ENCODE results near the gene ENPP4. TPM values are rescaled to one million over a fixed set of nuclear protein-coding genes. Genes with fewer than 3 reads are reported as not detected.

Gene ENPP4
- total RNA-seq, 1 donor from 2014 or later: 0.26 TPM

DNA sequence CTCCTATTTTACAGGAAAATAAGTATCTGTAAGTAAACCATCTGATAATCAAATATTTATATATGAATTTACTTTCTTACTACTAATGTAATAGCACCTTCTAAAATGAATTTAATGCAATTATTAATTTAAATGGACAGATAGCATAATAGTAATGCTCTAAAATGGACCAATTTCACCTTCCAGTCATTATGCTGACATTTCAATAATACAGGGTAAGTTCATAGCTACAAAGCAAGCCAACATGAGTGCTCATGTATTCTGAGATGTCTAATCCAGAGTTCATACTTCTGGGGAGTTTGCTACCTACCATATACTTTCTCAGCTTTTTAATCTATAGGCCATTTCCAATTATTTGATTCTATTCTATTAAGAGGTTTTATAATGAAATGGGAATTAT is 29.4 kb downstream of the ENPP4 start:
- no peak for FAIRE-seq

GRCh38 chr6:46160102-46160501 is 30.3 kb downstream of the ENPP4 start:
- FAIRE-seq (no peak), DNase-seq (ENCODE audit: low read depth) (no peak)
- TF ChIP-seq, protein P1, sequence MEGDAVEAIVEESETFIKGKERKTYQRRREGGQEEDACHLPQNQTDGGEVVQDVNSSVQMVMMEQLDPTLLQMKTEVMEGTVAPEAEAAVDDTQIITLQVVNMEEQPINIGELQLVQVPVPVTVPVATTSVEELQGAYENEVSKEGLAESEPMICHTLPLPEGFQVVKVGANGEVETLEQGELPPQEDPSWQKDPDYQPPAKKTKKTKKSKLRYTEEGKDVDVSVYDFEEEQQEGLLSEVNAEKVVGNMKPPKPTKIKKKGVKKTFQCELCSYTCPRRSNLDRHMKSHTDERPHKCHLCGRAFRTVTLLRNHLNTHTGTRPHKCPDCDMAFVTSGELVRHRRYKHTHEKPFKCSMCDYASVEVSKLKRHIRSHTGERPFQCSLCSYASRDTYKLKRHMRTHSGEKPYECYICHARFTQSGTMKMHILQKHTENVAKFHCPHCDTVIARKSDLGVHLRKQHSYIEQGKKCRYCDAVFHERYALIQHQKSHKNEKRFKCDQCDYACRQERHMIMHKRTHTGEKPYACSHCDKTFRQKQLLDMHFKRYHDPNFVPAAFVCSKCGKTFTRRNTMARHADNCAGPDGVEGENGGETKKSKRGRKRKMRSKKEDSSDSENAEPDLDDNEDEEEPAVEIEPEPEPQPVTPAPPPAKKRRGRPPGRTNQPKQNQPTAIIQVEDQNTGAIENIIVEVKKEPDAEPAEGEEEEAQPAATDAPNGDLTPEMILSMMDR (IDR thresholded peaks at IDR 0.05; ENCODE audit: insufficient read depth, low read length, severe bottlenecking): no peak
- Histone ChIP-seq H3K4me3 (ENCODE audit: low read depth, low read length) (no peak overlapping the region), H3K36me3 (ENCODE audit: control insufficient read depth, insufficient read depth, low read length) (no peaks in the 10 kb centered on the region), H3K27me3 (ENCODE audit: control insufficient read depth, insufficient read depth, low read length) (no peaks in the 10 kb centered on the region)

More for the DNA sequence above, 29.4 kb downstream of the ENPP4 start:
- H3K27me3 ChIP-seq (ENCODE audit: control insufficient read depth, insufficient read depth, low read length): no peaks in the 10 kb centered on the region
- TF ChIP-seq, protein P1 (IDR thresholded peaks at IDR 0.05; ENCODE audit: insufficient read depth, low read length, severe bottlenecking): no peak
- DNase-seq (ENCODE audit: low read depth): no peak
- no peaks in the 10 kb centered on the region for H3K36me3 ChIP-seq (ENCODE audit: control insufficient read depth, insufficient read depth, low read length)
- H3K4me3 ChIP-seq (ENCODE audit: low read depth, low read length): no peak overlapping the region

GRCh38 chr6:46170357-46171289 is 40.8 kb downstream of the ENPP4 start, which contains the start of gene ENPP5:
ENPP5 (minus strand) TSS chr6:46170980; CDS start chr6:46168262, 2,718 bp downstream.
- FAIRE-seq (no peak), DNase-seq (ENCODE audit: low read depth) (peak; percentile 46)
- TF ChIP-seq, protein P1 (IDR thresholded peaks at IDR 0.05; ENCODE audit: insufficient read depth, low read length, severe bottlenecking): no peak

GRCh38 chr6:46172176-46172575 is 42.4 kb downstream of the ENPP4 start:
- H3K27me3 ChIP-seq (ENCODE audit: control insufficient read depth, insufficient read depth, low read length): peaks cover 2% of the 10 kb centered on the region
- no peaks in the 10 kb centered on the region for H3K36me3 ChIP-seq (ENCODE audit: control insufficient read depth, insufficient read depth, low read length)
- TF ChIP-seq, protein P1 (IDR thresholded peaks at IDR 0.05; ENCODE audit: insufficient read depth, low read length, severe bottlenecking): no peak
- no peak for FAIRE-seq
- no peak overlapping the region for H3K4me3 ChIP-seq (ENCODE audit: low read depth, low read length)
- DNase-seq (ENCODE audit: low read depth): no peak

More at GRCh38 chr6:46170357-46171289, 40.8 kb downstream of the ENPP4 start, which contains the start of gene ENPP5:
- Histone ChIP-seq H3K27me3 (ENCODE audit: control insufficient read depth, insufficient read depth, low read length) (peaks cover 2% of the 10 kb centered on the region), H3K36me3 (ENCODE audit: control insufficient read depth, insufficient read depth, low read length) (no peaks in the 10 kb centered on the region), H3K4me3 (ENCODE audit: low read depth, low read length) (peak within 1 kb of the TSS; percentile 37)

GRCh38 chr6:46174904-46175303 is 45.1 kb downstream of the ENPP4 start:
- no peak overlapping the region for H3K4me3 ChIP-seq (ENCODE audit: low read depth, low read length)
- TF ChIP-seq, protein P1 (IDR thresholded peaks at IDR 0.05; ENCODE audit: insufficient read depth, low read length, severe bottlenecking): no peak
- FAIRE-seq (no peak), DNase-seq (ENCODE audit: low read depth) (no peak)
- H3K27me3 ChIP-seq (ENCODE audit: control insufficient read depth, insufficient read depth, low read length): peaks cover 2% of the 10 kb centered on the region
- H3K36me3 ChIP-seq (ENCODE audit: control insufficient read depth, insufficient read depth, low read length): no peaks in the 10 kb centered on the region

All from bronchial epithelial cell (primary cell).